Activated B cell treated with CpG ODN at 0.5 μM for 24 hours (primary cell): Measurements from ENCODE around the gene TLR9. TPM values are rescaled to one million over a fixed set of nuclear protein-coding genes. Genes with fewer than 3 reads are reported as not detected.

Source experiments
- ATAC-seq: fragments of 200-7000 bp; cut with Tn5 transposase; one replicate; pipeline ENCODE4 v1.10.0; 2021; ENCODE audit warnings: low read depth, mild to moderate bottlenecking, moderate library complexity
- CTCF ChIA-PET: fragments of 350-600 bp; sonication (Branson Sonifier 250); formaldehyde crosslinking; loops from one replicate; lab custom pipeline; 2021; ENCODE audit warnings: antibody characterized with exemption; lab: Charles Lee
- POLR2A ChIA-PET: fragments of 350-600 bp; sonication (Branson Sonifier 250); formaldehyde crosslinking; loops from one replicate; lab custom pipeline; 2021; ENCODE audit warnings: antibody characterized with exemption; lab: Charles Lee
- DNase-seq: peaks from one replicate; pipeline ENCODE4 v3.0.0; 2022
- H3K27ac Mint-ChIP-seq: one replicate; pipeline ENCODE4 v1.8.0; 2020; ENCODE audit warnings: mixed read lengths
- H3K27me3 Mint-ChIP-seq: one replicate; pipeline ENCODE4 v1.8.0; 2021; ENCODE audit warnings: mixed read lengths
- H3K36me3 Mint-ChIP-seq: one replicate; pipeline ENCODE4 v1.8.0; 2021; ENCODE audit warnings: low read depth, mixed read lengths
- H3K4me1 Mint-ChIP-seq: one replicate; pipeline ENCODE4 v1.8.0; 2021; ENCODE audit warnings: mixed read lengths
- H3K4me3 Mint-ChIP-seq: one replicate; pipeline ENCODE4 v1.8.0; 2020; ENCODE audit warnings: mild to moderate bottlenecking, mixed read lengths
- H3K9me3 Mint-ChIP-seq: one replicate; pipeline ENCODE4 v1.8.0; 2020; ENCODE audit warnings: mixed read lengths
- intact Hi-C: fragments of 100-400 bp; cut with micrococcal nuclease; formaldehyde crosslinking; loops from one replicate; pipeline ENCODE4 v1.15.1; 2024
- total RNA-seq: library from RNA; stranded (reverse); gene quantifications from 2 replicates; pipeline ENCODE4 v1.2.3, GENCODE V29; 2022
- TF ChIP-seq, protein P1 (sequence below): fragments of 200-600 bp; IDR thresholded peaks from one replicate; pipeline ENCODE4 v1.8.0; 2022; ENCODE audit warnings: antibody characterized with exemption, mild to moderate bottlenecking

TLR9 gene
- total RNA-seq, 1 donor from 2014 or later = 10.4 TPM

DNA sequence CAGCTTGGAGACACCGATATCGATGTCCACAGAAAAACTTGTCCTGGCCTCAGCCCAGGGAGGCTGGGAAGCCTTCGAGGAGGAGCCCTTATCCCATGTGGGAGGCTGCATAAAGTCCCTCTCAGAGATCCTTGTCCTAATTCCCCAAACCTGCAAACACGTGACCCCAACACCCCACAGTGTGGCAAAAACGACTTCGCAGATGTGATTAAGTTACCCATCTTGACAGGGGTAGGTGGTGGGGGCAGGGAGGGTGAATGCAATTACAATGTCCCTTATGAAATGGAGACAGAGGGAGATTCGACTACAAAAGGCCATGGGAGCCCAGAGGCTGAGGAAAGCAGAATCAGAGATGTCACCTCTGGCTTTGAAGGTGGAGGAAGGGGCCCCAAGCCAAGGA is 2.3 kb upstream of the TLR9 start:
- Mint-ChIP-seq H3K27ac (no peak overlapping the region), H3K36me3 (peaks cover 61% of the 10 kb centered on the region), H3K4me3 (no peak overlapping the region), H3K9me3 (no peaks in the 10 kb centered on the region), H3K4me1 (peaks cover 71% of the 10 kb centered on the region), H3K27me3 (no peaks in the 10 kb centered on the region)
- no peak for DNase-seq
- TF ChIP-seq, protein P1, sequence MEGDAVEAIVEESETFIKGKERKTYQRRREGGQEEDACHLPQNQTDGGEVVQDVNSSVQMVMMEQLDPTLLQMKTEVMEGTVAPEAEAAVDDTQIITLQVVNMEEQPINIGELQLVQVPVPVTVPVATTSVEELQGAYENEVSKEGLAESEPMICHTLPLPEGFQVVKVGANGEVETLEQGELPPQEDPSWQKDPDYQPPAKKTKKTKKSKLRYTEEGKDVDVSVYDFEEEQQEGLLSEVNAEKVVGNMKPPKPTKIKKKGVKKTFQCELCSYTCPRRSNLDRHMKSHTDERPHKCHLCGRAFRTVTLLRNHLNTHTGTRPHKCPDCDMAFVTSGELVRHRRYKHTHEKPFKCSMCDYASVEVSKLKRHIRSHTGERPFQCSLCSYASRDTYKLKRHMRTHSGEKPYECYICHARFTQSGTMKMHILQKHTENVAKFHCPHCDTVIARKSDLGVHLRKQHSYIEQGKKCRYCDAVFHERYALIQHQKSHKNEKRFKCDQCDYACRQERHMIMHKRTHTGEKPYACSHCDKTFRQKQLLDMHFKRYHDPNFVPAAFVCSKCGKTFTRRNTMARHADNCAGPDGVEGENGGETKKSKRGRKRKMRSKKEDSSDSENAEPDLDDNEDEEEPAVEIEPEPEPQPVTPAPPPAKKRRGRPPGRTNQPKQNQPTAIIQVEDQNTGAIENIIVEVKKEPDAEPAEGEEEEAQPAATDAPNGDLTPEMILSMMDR = no peak
- POLR2A ChIA-PET = interaction anchor here (3.7 to 5.9 kb wide), 2 partner anchors 15 to 50 kb away, joined by 81 to 147 read pairs; partner anchors contain the start of genes PPM1M, TWF2 and WDR82
- CTCF ChIA-PET = interaction anchor here (3.4 to 6.4 kb wide), 2 partner anchors 25 to 112 kb away, joined by 23 to 32 read pairs; no protein-coding TSS in a partner anchor
- intact Hi-C loops = loop anchor here (5.0 kb wide), 1 partner anchor 220 kb away; the partner anchor contains the start of gene SEMA3G
- no peak for ATAC-seq

DNA sequence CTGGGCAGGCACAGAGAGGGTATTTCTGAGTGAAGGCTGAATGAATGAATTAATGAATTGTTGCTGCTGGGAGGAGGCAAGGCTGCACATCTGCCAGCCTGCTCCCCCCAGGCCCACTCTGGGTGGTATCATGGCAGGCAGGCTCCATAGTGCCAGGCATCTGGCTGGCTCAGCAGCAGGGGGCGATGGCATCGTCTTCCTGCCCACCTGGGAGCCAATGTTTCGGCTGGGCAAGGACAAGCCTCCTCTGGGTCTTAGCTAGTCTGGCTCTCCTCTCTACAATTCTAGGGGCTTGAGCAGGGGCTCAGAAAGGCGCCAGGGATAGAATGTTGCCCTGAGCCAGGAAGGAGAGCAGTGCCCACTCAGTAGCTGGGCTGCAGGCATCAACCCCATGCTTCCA is 1.7 kb upstream of the TLR9 start:
- DNase-seq = no peak
- ChIA-PET POLR2A (interaction anchor here (3.7 to 5.9 kb wide), 2 partner anchors 15 to 51 kb away, joined by 81 to 147 read pairs; partner anchors contain the start of genes PPM1M, TWF2 and WDR82), CTCF (interaction anchor here (0.8 to 6.4 kb wide), 4 partner anchors 13 to 112 kb away, joined by 3 to 32 read pairs (median 13); no protein-coding TSS in a partner anchor)
- TF ChIP-seq, protein P1 = no peak
- Mint-ChIP-seq H3K27me3 (no peaks in the 10 kb centered on the region), H3K9me3 (no peaks in the 10 kb centered on the region), H3K4me1 (peaks cover 73% of the 10 kb centered on the region), H3K4me3 (peak overlapping the region; percentile 90), H3K36me3 (peaks cover 65% of the 10 kb centered on the region), H3K27ac (peak overlapping the region; percentile 97)
- intact Hi-C loops = loop anchor here (5.0 kb wide), 1 partner anchor 220 kb away; the partner anchor contains the start of gene SEMA3G
- no peak for ATAC-seq

DNA sequence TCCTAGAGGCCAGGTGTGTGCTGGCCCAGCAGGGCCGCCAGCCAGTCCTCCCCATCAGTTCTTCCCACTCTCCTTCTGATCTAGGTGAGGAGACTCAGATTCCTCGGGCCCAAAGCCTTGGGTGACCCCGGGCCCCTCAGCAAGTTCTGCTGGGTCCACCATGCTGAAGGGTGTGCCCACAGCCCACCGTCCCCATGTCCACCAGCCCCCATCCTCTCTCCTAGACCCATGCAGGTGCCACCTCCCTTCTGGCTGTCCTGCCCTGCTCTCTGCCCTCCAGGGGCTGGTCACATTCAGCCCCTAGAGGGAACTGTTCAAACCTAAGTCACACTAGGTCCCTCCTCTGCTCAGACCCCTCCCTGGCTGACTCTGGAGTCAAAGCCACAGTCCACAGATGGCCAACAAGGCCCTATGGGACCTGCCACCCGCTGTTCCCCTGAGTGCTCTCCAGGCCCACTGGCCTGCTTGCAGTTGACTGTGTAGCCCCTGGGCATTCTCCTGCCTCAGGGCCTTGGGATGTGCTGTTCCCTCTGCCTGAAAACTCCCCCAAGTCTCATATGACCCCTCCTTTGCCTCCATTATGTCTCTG is 878 bp upstream of the TLR9 start:
- peaks cover 74% of the 10 kb centered on the region for H3K4me1 Mint-ChIP-seq
- intact Hi-C loops = loop anchor here (5.0 kb wide), 1 partner anchor 221 kb away; the partner anchor contains the start of gene SEMA3G
- ATAC-seq = peak; percentile 14

DNA sequence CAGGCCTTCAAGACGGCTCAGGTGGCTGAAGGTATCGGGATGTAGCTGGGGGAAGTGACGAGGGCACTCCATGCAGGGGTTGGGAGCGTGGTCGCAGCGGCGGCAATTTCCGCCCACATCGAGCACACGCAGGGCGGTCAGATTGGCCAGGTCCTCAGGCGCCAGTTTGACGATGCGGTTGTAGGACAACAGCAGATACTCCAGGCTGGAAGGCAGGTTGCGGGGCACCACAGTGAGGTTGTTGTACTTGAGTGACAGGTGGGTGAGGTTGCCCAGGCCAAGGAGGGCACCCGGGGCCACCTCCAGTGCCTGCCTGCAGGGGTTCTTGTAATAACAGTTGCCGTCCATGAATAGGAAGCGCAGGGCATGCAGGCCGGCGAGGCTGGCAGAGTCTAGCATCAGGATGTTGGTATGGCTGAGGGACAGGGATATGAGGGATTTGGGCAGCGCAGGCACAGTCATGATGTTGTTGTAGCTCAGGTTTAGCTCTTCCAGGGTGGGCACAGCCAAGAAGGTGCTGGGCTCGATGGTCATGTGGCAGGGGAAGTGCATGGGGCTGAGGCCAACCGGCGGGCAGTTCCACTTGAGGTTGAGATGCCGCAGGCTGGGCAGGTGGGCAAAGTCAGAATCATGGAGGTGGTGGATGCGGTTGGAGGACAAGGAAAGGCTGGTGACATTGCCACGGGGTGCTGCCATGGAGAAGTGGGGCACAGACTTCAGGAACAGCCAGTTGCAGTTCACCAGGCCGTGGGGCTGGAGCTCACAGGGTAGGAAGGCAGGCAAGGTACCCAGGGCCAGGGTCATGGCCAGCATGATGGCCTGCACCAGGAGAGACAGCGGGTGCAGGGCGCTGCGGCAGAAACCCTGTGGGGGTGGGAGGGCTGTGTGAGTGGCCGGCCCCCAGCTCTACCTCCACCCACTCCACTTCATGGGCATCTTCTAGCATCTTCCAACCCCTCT is 1.7 kb downstream of the TLR9 start:
- Mint-ChIP-seq H3K27me3 (no peaks in the 10 kb centered on the region), H3K4me3 (peak overlapping the region; percentile 90), H3K27ac (peak overlapping the region; percentile 97), H3K36me3 (peaks cover 53% of the 10 kb centered on the region), H3K9me3 (no peaks in the 10 kb centered on the region), H3K4me1 (peaks cover 90% of the 10 kb centered on the region)
- ATAC-seq (no peak), DNase-seq (no peak)
- TF ChIP-seq, protein P1 = no peak
- CTCF ChIA-PET = interaction anchor here (4.5 to 6.4 kb wide), 3 partner anchors 8 to 55 kb away, joined by 32 to 53 read pairs (median 48); partner anchors contain the start of gene WDR82
- intact Hi-C loops = loop anchor here (5.0 kb wide), 1 partner anchor 221 kb away; no protein-coding TSS in a partner anchor
- POLR2A ChIA-PET = interaction anchor here (0.6 to 5.9 kb wide), 8 partner anchors 10 to 64 kb away, joined by 3 to 147 read pairs (median 42); partner anchors contain the start of genes ALAS1, GLYCTK, PPM1M and TWF2

More for the DNA sequence above, 878 bp upstream of the TLR9 start:
- no peaks in the 10 kb centered on the region for H3K27me3 Mint-ChIP-seq
- no peaks in the 10 kb centered on the region for H3K9me3 Mint-ChIP-seq
- peak overlapping the region; percentile 90 for H3K4me3 Mint-ChIP-seq
- peaks cover 68% of the 10 kb centered on the region for H3K36me3 Mint-ChIP-seq
- H3K27ac Mint-ChIP-seq = peak overlapping the region; percentile 97
- DNase-seq = no peak
- ChIA-PET CTCF (interaction anchor here (0.8 to 6.4 kb wide), 11 partner anchors 10 to 159 kb away, joined by 3 to 32 read pairs (median 3); partner anchors contain the start of genes GLYCTK, PPM1M, TWF2 and WDR82), POLR2A (interaction anchor here (0.6 to 5.9 kb wide), 16 partner anchors 8 to 1886 kb away, joined by 3 to 147 read pairs (median 6); partner anchors contain the start of genes ALAS1, GLYCTK, MANF and POC1A)
- TF ChIP-seq, protein P1 = no peak
